Measurements from ENCODE around the gene SAMD4A.
A peak's percentile ranks its signal among the peaks of the same experiment; 100 is the strongest.

The SAMD4A gene

DNA sequence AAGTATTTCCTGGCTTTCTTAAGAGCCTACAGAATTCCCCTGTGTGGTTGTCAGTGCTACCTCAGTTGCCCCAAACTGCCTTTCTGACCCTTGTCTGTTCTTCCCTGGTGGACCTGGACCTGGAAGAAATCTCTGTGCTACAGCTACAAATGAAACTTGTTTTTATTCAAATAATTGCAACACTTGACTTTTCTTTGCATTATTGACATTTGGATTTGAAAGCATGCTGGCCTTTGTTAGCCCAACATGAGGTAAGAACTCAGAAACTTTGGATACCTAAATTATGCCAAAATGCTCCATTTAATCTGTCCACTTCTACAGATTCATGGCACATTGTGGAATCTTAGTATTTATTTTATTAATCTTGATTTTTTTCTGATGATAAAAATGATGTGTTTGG, 142.9 kb downstream of the SAMD4A start:
- DNase-seq, result no peak

DNA sequence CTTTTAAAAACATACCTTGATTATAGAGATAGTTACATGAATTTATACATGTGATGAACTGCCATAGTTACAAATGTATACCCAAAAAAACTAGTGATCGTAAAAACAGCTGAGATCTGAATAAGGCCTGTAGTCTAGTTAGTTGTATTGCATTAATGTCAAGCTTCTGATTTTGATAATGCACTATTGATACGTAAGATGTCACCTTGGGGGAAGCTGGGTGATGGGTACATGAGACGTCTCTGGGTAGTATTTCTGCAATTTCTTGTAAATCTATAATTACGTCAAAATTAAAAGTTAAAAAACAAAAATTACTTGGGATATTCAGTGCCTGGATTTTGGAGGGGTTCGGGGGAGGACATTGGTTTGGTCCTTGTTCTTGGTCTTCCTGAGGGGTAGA, 144.4 kb downstream of the SAMD4A start:
- DNase-seq, result no peak

DNA sequence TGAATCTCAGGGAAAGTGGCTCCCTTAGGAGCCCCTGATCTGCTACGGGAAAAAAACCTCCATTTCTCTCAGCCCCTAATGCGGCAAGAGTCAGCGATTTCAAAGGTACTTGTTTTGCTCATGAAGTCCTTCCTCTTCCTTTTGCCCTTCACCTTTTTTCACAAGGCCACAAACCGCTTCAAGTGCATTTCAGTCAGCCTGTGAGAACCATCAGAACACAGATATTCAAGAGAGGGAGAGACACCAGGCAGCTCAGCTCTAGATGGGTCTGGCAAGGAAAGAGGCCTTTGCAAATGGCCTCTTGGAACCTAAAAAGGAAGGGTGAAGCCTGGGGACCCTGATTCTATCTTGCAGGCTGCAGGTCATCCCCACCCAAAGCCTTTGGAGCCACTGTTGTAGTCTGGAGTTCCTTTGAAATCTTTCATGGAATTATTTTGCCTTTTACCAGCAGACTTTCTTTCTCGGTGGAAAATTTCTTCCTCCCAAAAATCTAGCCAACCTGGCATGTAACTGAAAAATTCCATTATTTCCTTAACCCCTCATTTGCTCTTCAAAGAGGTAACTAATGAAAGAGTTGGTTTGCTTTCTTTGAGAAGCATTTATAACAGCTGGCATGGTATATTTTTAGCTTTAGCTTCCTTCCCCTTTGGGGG, 145.0 kb downstream of the SAMD4A start:
- DNase-seq, result no peak

DNA sequence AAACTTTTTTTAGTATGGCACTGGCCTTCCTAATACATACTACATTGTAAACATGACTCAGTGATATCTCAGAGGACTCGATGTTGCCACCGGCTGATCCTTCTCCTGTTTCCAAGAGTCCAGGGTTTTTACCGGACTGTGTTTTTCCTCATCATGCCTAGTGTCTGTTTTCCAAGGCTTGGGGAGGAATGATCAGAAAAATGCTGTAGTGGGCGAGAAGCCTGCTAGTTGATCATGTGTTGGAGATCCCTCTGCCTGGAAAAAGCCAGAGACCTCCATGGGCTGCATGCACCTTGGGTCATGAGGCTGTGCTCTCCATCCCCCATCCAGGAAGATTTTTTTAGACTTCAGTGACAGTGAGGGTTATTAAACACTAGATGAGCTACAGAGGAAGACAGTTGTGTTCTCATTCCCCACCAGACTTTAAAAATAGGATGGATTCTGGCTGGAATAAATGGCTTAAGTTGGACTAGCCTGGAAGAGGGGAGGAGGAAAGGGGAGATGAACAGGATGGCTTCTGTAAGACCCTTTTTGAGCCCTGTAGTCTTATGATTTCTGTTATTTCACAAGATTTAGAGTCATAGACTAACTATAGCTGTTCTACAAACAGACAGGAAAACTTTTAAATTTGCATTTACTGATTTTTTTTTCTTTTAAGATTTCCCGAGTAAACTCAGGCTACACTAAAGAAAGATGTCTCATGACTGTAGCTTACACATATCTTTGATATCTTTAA, 145.7 kb downstream of the SAMD4A start:
- DNase-seq, result no peak

DNA sequence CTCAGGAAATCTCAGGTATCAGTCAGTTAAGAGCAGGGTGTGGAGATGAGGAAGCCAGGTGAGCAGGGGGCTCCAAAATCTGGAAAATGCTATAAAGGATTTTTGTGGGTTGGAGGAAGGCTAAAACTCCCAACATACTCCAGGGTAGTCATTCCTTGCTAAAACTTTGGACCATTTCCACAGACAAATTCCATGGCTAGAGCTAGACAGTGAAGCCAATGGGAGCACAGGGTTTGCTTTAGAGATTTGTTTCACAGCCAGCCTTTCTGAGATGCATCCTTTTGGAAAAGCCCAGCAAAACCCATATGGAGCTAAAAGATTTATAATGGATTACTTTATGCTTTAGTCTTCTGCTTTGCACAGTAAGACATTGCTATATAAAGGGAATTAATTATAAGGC, 146.5 kb downstream of the SAMD4A start:
- DNase-seq, result no peak

DNA sequence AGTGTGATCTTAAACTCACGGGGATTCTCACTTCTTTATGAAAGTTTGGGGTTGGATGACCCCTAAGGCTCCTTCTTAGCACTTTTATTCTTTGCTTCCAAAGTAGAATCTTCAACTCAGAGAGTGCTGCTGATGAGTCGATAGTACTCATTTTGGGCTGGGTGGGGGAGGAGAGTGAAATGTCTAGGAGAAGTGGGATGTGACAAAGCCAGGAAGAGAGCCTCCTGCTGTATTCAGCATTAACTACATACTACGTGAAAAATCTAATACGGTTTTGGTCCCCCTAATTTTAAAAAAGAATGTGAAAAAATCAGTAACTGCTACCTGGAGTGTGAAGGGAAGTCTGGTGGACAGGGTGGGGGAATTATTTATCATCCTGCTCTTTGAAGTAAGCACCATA, 148.3 kb downstream of the SAMD4A start:
- no peak for DNase-seq

DNA sequence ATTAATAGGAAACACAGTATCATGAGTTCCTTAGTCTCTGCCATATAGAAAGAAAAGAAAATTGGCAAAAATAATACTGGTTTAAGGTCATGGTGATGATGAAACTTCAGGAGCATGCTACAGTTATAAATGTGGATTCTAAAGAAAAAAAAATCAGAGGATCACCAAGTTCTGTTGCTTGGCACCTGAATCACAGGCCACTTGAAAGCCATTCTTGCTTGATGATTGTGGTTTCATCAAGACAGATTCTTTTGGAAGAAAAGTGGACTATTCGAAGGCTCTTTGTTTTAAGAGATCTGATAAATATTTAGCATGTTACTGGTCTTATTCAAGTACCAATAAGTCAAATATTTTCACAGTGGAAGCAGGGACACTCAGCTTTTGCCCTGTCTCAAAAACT, 148.9 kb downstream of the SAMD4A start:
- no peak for DNase-seq

DNA sequence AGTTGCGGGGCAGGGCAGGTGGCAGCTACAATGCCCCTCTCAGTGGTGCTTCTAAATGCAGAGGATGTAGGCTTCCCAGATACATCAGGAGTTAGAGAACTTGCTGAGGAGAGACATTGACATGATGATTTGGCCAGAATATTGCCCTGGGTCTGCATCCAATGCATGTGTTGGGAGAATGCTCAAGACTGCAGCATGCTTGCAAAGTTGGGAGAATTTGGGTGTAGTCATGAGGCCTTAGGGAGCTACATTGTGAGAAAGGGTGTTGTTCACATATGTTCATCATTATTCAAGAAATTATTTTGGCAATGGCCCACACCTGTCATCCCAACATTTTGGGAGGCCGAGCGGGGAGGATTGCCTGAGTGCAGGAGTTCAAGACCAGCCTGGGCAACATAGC, 149.9 kb downstream of the SAMD4A start:
- no peak for DNase-seq

DNA sequence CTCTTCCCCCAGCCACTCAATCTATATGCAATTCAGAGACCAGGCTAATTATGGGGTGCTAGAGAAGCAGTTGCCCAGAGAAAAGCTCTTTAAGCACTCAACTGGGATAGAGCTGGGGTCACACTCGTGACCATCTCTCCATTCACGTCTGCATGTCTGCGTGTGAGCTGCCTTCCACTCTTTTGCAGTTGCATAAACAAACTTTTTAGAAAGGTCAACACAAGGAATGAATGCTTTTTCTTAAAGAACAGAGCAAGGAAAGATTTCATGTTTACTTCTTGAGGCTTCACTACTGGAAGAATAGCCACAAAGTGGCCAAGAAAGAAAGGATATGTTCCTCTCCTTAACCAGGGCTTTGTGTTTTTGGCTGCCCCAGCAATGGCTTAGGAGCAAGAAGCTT, 151.1 kb downstream of the SAMD4A start:
- DNase-seq, result no peak

DNA sequence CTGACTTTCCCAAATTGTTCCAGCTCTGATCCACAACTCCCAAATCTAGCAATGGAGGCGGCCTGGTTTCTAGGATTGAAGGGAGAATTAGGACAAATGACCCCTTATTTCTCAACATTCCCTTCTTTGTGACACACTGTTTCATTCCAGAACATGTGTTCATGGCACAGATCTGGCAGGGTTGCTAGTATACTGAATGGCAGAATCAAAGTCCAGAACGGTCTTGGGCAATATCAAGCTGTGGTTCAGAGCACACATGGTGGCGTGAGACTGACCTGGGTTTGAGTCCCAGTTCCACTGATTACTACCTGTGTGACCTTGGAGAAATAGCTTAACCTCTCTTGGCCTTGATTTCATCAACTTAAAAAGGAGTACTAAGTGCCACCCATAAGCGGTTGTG, 152.5 kb downstream of the SAMD4A start:
- DNase-seq, result no peak

DNA sequence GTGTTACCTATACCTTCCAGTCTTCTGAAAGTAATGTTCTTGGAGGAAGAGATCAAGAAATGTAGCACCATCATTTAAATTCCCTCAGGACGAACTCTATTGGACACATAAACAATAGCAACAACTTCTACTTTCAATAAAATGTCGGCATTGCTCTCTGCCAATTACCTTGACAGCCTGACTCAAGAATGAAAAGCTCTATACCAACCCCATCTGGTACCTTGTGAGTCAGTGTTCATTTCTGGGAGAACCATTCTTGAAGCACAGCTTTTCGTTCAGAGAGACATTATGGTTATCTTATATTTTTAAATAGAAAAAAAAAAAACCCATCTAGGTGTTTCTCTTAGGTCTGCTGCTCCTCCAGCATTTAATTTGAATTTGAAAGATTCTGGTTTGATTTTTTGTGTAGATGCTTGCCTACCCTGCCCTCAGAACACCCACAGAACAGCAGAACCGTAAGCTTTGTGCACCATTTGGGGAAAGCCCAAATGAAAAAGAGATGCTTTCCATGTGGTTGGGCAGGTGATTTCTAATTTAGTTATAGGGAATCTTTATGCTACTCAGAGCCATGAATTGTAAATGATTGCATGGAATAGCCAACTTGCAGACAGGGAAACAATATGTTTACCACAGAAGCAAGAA, 156.0 kb downstream of the SAMD4A start:
- peak in 1 of 5 donors; percentile 28 for DNase-seq

DNA sequence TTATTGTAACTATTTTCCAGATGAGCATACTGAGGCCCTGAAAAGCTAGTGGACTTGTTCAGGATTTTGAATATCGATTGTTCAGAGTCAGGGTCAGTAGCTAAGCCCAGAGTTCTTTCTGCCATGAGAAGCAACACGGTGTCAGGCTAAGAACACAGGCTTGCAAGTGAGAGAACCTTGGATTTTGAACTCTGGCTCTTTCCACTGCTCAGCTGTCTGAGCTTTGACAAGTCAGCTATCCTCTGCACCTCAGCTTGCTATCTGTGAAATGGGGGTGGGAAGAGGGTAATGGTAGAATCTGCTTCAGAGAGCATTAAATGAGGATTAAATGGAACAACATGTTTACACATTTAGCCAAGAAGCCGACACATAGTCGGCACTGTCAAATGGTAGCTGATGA, 157.2 kb downstream of the SAMD4A start:
- no peak for DNase-seq

DNA sequence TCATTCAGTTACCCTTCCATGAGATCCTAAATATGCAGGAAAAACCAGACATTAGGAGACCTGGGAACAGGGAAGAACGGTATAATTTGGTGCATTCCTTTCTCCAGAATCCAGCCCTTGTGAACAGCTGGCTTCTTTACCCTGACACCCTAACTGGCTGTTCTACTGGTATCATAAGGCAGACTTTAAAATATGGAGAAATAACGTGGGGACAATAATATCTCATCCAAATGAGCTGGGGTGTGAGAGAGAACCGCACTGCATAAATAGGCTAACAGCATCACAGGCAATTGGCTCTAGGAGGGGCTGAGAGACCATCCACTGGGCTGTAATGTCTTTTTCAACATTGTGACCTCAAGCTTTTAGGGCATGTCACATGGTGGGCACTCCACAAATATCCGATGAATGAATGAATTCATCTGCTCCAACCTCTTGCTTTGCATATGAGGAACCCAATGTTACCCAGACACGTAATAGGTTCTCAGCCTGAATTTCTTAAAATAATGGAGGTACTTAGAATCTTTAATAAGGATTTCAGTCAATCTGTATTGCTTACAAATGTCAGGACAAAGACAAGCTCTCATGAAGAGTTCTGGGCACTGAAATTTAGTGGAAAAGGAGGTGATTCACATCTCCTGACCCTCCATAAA, 157.9 kb downstream of the SAMD4A start:
- no peak for DNase-seq

DNA sequence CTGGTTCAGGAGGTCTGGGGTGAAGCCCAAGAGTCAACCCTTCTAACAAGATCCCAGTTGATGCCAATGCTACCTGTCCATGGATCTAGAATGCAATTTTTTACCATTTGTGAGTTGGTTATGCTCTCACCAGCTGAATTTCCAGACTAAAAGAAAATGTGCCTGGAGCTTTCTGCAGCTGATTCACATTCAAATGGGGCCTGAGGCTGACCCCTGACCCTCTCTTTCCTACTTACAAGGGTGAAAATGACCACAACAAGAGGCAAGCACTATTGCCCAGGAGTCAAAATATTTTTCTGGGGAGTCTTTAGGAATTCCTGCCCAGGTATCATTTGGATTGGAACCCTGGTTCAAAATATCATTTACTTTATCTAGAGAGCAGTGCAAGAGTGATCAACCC, 159.1 kb downstream of the SAMD4A start:
- no peak for DNase-seq

DNA sequence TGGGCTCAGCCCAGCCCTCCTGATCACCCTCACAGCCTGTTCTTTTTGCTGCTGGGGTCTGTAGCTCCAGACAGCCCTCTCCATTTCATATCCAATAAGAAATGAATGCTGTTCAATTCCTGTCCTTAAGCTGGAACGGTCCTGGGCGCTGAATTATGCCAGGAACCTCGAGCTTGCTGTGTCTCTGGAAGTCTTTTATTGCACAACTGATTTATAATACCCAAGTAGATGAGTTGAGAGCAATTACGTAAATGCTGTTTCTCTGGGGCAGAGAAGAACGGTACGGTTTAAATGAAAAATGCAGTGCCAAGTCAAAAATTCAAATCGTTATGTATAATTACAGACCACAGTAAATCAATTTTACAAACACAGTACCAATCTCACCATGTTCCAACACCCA, 161.0 kb downstream of the SAMD4A start:
- no peak for DNase-seq

DNA sequence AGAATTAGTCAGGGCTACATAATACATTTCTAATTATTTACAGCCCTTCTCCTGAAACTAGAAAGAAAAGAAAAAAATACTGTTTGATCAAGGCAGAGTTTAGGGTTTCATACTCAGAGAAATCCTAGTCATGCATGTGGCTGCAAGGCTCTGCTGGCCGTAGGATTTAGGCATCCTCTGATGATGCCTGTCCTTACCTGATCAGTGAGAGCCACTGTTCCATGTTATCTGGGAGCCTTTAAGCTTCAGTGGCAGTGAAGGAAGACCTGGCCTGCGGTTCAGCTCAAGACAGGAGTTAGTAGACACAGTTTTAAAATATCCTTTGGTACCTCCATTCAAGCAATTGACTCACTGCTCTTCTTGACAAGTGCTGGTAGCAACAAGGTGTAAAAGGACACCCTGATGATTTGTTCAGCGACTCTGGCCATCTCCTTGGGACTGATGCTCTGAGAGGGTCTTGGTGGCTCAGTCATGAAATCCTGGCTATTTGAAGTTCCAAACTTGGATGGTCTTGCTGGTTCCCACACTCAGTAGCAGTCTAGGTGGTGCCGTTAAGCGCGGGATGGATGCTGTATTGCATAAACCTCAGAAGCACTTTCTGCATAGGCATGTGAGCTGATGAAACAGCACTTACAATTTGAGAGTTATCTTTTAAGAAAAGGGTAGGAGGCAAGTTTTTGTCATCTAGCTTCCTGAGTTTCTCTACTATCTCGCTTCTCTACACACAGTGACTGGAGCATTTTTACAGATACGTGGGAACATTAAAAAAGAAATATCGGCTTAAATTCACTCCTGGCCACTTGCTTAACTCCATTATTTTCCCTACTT, 162.0 kb downstream of the SAMD4A start:
- DNase-seq, result no peak

DNA sequence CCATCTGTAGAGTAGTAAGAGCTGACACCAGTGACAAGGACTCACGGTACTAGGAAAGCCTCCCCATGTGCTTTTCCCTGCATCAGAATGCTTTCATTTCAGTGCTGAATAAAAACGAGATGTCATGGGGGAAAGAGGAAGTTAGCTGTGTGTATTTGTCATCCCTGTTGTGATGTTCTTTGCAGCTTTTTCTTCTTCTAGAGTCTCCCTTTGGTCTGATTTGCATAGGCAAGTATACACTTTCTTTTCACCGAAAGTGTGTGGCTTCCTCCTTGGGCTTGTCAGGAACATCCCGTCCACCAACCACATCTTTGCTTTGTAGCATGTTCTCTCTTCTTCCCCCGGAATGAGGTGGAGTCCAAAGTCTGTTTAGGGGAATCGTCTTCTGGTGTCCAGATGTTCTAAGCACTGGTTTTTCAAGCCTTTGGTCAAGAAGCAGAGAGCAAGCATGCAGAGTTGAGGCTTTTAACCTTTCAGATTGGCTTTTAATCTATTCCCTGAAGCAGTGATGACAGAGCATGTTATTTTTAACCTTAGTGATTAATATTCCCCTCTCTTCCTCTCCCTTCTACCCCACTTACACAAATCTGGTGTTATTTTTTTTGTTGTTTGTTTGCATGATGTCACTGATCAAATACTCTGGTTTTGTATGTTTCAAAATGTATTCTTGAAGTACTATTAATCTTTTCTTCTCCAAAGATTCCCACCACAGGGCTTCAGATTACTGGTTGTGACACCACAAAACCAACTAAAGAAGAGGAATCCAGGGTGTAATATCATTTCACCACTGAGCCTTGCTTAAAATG, 163.4 kb downstream of the SAMD4A start:
- DNase-seq, result peak in 1 of 5 donors; percentile 86

DNA sequence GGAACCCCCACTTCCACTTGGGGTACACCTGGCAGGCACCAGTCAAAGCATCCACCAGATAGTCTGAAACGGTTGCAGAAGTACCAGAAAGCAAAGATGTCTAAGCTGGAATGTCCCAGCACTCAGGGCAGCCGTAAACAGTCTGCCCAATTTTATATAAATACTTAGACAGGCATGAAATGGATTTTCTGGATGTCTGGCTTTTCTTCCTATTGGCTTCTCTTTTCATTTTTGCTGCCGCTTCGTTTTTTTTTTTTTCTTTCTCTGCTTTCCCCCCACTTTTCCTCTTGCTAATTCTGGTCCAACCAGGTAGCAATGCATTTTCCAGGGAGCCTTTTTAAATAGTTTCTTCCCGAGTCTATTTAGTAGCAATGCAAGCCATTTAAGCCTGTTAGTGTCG, 168.0 kb downstream of the SAMD4A start:
- DNase-seq, result no peak

DNA sequence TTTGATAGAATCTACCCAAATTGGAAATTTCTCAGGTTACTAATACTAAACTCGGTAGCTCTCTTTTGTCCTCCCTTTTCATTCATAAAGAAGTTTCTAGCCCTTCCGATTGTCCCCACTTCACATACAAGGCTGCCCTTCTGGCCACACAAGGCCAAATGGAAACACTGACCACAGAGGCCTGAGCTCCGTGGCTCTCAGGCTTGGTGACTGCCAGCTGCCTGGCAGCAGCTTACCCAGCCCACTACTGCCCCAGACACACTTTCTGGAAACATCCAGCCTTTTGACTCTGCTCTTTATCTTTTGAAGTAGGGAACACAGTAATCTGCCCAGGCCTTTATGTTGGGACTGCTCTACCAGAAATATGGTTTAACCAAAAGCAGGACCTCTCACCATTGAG, 168.5 kb downstream of the SAMD4A start:
- no peak for DNase-seq

DNA sequence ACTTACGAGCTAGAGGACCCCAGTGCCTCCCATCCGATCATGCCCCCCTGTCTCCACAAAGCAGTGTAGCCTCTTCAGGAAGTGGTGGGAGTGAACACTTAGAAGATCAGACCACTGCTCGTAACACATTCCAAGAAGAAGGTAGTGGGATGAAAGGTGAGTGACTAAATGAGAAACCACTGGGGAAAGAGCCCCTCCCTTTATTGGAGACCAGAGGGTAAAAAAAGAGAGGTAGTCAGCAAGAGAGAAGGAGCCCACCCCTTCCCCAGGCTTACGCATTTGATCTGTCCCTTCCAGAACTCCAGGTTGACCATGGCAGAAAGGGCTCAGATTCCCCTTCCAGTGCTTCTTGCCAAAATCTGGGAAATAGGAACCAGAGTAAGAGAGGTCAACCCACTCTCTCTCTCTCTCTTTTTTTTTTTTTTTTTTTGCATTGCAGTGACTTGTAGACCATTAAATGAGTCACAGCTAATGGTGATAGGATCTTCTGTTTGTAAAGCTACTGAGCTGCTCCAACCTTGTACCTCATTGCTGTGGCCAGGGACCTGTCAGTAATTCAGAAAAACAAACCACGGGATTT, 170.3 kb downstream of the SAMD4A start:
- DNase-seq, result peak in 1 of 5 donors; percentile 33

DNA sequence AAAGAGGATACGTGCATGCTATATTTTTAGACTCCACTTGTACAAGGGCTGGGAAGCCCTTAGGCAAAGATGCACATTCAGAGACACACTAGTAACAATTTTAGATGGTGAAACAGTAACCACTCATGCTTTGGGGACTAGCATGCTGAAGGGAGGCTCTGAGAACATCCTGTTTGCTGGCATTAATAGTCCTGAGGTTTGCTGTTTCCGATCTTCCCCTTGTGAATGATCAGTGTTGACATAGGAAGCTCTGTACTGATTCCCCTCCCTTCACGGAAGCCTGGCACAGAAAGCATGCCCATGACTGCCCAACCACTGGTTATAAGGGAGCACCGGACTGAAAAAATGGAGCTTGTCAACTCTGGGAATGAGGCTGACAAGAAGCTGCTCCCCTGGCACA, 171.1 kb downstream of the SAMD4A start:
- no peak for DNase-seq

DNA sequence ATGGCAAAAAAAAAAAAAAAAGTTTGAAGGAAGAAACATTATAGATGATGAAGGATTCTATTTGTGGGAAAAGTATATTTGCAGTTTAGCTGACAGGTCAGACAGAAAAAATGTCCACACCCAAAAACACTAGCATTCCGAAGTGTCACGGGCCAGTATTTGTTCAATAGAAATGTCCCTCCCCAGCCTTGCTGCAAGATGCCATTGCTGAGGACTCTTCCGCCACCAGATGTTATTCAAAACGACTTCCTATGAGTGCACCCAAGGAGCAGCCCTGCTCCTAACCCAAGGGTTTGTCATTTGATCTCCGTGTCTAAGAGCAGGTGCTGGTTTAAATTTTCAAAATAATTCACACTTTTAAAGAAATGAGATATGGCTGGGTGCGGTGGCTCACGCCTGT, 172.6 kb downstream of the SAMD4A start:
- DNase-seq, result no peak

All from T-helper 1 cell (primary cell).